Activated T-cell treated with anti-CD3 and anti-CD28 coated beads, Interleukin-2, amount 50 U/mL, for 1 hour (primary cell): ENCODE measurements around the gene DPP9.
"Not testable (repeated sequence)": the region's sequence is repeated elsewhere in the genome, so short reads cannot be mapped to it uniquely, and the experiment has no call there.

ENCODE experiments used
- DNase-seq: peaks from one replicate; pipeline ENCODE4 v3.0.0-alpha.2; 2020

The DPP9 gene

GRCh38 chr19:4738734-4739133 is 15.1 kb upstream of the DPP9 start:
- no peak for DNase-seq

- DNase-seq, result no peak
These were observed 14.4 kb upstream of the DPP9 start for GRCh38 chr19:4737955-4738600.

GRCh38 chr19:4733755-4734345 is 10.2 kb upstream of the DPP9 start:
- no peak for DNase-seq

GRCh38 chr19:4732680-4733114 is 9.1 kb upstream of the DPP9 start:
- DNase-seq, result peak; percentile 48

- peak; percentile 74 for DNase-seq
These were observed 7.1 kb upstream of the DPP9 start for GRCh38 chr19:4730740-4731171.

- no peak for DNase-seq
These were observed 5.2 kb upstream of the DPP9 start for GRCh38 chr19:4728871-4729270.

GRCh38 chr19:4722671-4723594 is 709 bp downstream of the DPP9 start:
- DNase-seq, result no peak

- DNase-seq, result no peak
These were observed 2.4 kb downstream of the DPP9 start for GRCh38 chr19:4721196-4721595.

- DNase-seq, result no peak
These were observed 3.5 kb downstream of the DPP9 start for GRCh38 chr19:4720037-4720700.

- no peak for DNase-seq
These were observed 4.2 kb downstream of the DPP9 start for GRCh38 chr19:4719499-4719866.

GRCh38 chr19:4717966-4718701 is 5.5 kb downstream of the DPP9 start:
- no peak for DNase-seq

- no peak for DNase-seq
These were observed 6.3 kb downstream of the DPP9 start for GRCh38 chr19:4717191-4717965.

- no peak for DNase-seq
These were observed 8.0 kb downstream of the DPP9 start for GRCh38 chr19:4715529-4716221.

- not testable (repeated sequence) for DNase-seq
These were observed 8.5 kb downstream of the DPP9 start for GRCh38 chr19:4715178-4715528.

- DNase-seq, result no peak
These were observed 9.6 kb downstream of the DPP9 start for GRCh38 chr19:4714016-4714415.

GRCh38 chr19:4713384-4713951 is 10.2 kb downstream of the DPP9 start:
- no peak for DNase-seq

GRCh38 chr19:4712771-4713170 is 10.9 kb downstream of the DPP9 start:
- no peak for DNase-seq

- DNase-seq, result no peak
These were observed 12.4 kb downstream of the DPP9 start for GRCh38 chr19:4711211-4711610.

GRCh38 chr19:4710281-4710600 is 13.4 kb downstream of the DPP9 start:
- no peak for DNase-seq

GRCh38 chr19:4709440-4710280 is 14.0 kb downstream of the DPP9 start:
- no peak for DNase-seq
